Upper lobe of left lung (tissue), 4 donors: ENCODE data around the gene WEE1.

Experiments
- CTCF ChIP-seq, 6 experiments: fragments of 450-650 bp in 4 of 6; fragments of 200-600 bp in 2 of 6; sonication (generic) in 2 of 6; IDR thresholded peaks; one replicate each; pipeline ENCODE4 v1.5.1; 2016 to 2019; ENCODE audit warnings: antibody characterized with exemption in 6 of 6
- EP300 ChIP-seq, 4 donors: sonication (generic); formaldehyde crosslinking; IDR thresholded peaks; one replicate each; pipeline ENCODE4 v1.5.1; 2017; ENCODE audit warnings: antibody characterized with exemption in 4 of 4, control low read depth in 2 of 4
- POLR2A ChIP-seq, 4 donors: fragments of 450-650 bp; IDR thresholded peaks; one replicate each; pipeline ENCODE4 v1.5.1; 2016 to 2017; ENCODE audit warnings: antibody characterized with exemption in 4 of 4, mild to moderate bottlenecking in 2 of 4
- POLR2AphosphoS5 ChIP-seq, 2 donors: sonication (generic); formaldehyde crosslinking; IDR thresholded peaks; one replicate each; pipeline ENCODE4 v1.5.1; 2017; ENCODE audit warnings: antibody characterized with exemption in 2 of 2

- no peak for TF ChIP-seq CTCF (IDR thresholded peaks at IDR 0.05)
- no peak for TF ChIP-seq POLR2A (IDR thresholded peaks at IDR 0.05)
- TF ChIP-seq POLR2AphosphoS5 (IDR thresholded peaks at IDR 0.05): no peak
- no peak for TF ChIP-seq EP300 (IDR thresholded peaks at IDR 0.05)
Observed at GRCh38 chr11:9633679-9634078, 60.2 kb downstream of the WEE1 start.
